Testis (tissue), 2 donors: ENCODE results near the gene SART3.

Experiments used
- POLR2A ChIP-seq: fragments of 450-650 bp; IDR thresholded peaks from one replicate; pipeline ENCODE4 v1.6.1; 2017; ENCODE audit warnings: antibody characterized with exemption, mild to moderate bottlenecking, moderate library complexity
- TF ChIP-seq, protein P1 (sequence below), 3 experiments: fragments of 450-650 bp in 2 of 3; fragments of 200-600 bp in 1 of 3; sonication (generic) in 1 of 3; IDR thresholded peaks; one replicate each; pipeline ENCODE4 v1.5.1; 2016 to 2019; ENCODE audit warnings: antibody characterized with exemption in 3 of 3, mild to moderate bottlenecking in 2 of 3, moderate library complexity in 1 of 3

DNA sequence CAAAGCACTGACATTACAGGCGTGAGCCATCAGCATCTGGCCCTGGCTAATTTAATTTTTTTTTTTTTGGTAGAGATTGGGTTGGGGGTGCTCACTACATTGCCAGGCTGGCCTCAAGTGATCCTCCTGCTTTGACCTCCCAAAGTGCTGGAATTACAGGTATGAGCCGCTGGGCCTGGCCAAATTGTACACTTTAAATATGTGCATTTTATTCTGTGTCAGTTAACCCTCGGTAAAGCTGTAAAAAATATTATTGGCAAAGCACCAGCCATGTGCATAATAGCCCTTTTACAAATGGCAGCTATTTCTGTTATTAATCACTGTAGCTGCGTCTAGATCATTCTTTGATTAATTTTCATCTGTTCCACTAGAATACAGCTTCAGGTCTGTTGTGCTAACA lies 24.9 kb upstream of the SART3 start:
- TF ChIP-seq, protein P1, sequence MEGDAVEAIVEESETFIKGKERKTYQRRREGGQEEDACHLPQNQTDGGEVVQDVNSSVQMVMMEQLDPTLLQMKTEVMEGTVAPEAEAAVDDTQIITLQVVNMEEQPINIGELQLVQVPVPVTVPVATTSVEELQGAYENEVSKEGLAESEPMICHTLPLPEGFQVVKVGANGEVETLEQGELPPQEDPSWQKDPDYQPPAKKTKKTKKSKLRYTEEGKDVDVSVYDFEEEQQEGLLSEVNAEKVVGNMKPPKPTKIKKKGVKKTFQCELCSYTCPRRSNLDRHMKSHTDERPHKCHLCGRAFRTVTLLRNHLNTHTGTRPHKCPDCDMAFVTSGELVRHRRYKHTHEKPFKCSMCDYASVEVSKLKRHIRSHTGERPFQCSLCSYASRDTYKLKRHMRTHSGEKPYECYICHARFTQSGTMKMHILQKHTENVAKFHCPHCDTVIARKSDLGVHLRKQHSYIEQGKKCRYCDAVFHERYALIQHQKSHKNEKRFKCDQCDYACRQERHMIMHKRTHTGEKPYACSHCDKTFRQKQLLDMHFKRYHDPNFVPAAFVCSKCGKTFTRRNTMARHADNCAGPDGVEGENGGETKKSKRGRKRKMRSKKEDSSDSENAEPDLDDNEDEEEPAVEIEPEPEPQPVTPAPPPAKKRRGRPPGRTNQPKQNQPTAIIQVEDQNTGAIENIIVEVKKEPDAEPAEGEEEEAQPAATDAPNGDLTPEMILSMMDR (IDR thresholded peaks at IDR 0.05) = no peak
- no peak for TF ChIP-seq POLR2A
